IMR-90 (cell line): ENCODE results near the gene FAM131B. TPM values are rescaled to one million over a fixed set of nuclear protein-coding genes. Genes with fewer than 3 reads are reported as not detected.

ENCODE experiments used
- ATAC-seq: fragments of 200-7000 bp; cut with Tn5 transposase; 2 replicates; pipeline ENCODE4 v1.9.1; 2020; ENCODE audit warnings: low read depth, mild to moderate bottlenecking, moderate library complexity
- BruUV-seq: library from RNA; stranded (reverse); fragments of 400-500 nt; replicated peaks from 2 replicates; lab custom pipeline; 2021; lab: Mats Ljungman, UMichigan
- CTCF ChIA-PET: fragments of 300-600 bp; formaldehyde crosslinking; extraction: SDS; loops from one replicate; lab custom pipeline; 2021; ENCODE audit warnings: antibody characterized with exemption; lab: Yijun Ruan, JAX
- POLR2A ChIA-PET: fragments of 300-600 bp; sonication (Branson Sonifier 250); formaldehyde crosslinking; loops from one replicate; lab custom pipeline; 2022; ENCODE audit warnings: antibody characterized with exemption; ENCODE audit not compliant: unreplicated experiment; lab: Charles Lee
- DNase-seq: peaks from one replicate; pipeline ENCODE4 v3.0.0; 2013
- H2AFZ ChIP-seq: replicated peaks from 2 replicates; pipeline ENCODE3; 2013; ENCODE audit warnings: low read length, mild to moderate bottlenecking; ENCODE audit not compliant: poor library complexity
- H2AK5ac ChIP-seq: 2 replicates; pipeline ENCODE4 v1.6.1; 2013; ENCODE audit warnings: low read depth, low read length, inconsistent platforms
- H2AK9ac ChIP-seq: replicated peaks from 2 replicates; pipeline ENCODE3; 2013; ENCODE audit warnings: mild to moderate bottlenecking, low read depth, low read length, moderate library complexity; ENCODE audit not compliant: poor library complexity
- H2BK120ac ChIP-seq: 2 replicates; pipeline ENCODE4 v1.6.1; 2013; ENCODE audit warnings: low read depth, low read length, inconsistent platforms
- H2BK15ac ChIP-seq: 3 replicates; pipeline ENCODE4 v1.6.1; 2013; ENCODE audit warnings: low read depth, low read length, inconsistent platforms
- H2BK20ac ChIP-seq: 2 replicates; pipeline ENCODE4 v1.6.1; 2013; ENCODE audit warnings: low read depth, mild to moderate bottlenecking, inconsistent platforms, low read length, moderate library complexity
- H2BK5ac ChIP-seq: 2 replicates; pipeline ENCODE4 v1.6.1; 2013; ENCODE audit warnings: mild to moderate bottlenecking, low read depth, low read length, inconsistent platforms; ENCODE audit not compliant: poor library complexity, severe bottlenecking
- H3K14ac ChIP-seq: replicated peaks from 2 replicates; pipeline ENCODE4 v1.6.1; 2013; ENCODE audit warnings: low read depth, low read length, inconsistent platforms
- H3K18ac ChIP-seq: 2 replicates; pipeline ENCODE4 v1.6.1; 2013; ENCODE audit warnings: low read depth, low read length, control low read depth
- H3K23ac ChIP-seq: 2 replicates; pipeline ENCODE4 v1.6.1; 2013; ENCODE audit warnings: low read depth, low read length, inconsistent platforms
- H3K27ac ChIP-seq: 2 replicates; pipeline ENCODE4 v1.5.1; 2013; ENCODE audit warnings: mild to moderate bottlenecking, control low read depth, low read length; ENCODE audit not compliant: insufficient read depth
- H3K27me3 ChIP-seq: 2 replicates; pipeline ENCODE4 v1.6.1; 2013; ENCODE audit warnings: low read length; ENCODE audit not compliant: control insufficient read depth, insufficient read depth
- H3K36me3 ChIP-seq: 2 replicates; pipeline ENCODE4 v1.6.1; 2013; ENCODE audit warnings: low read length, mixed read lengths; ENCODE audit not compliant: control insufficient read depth, insufficient read depth
- H3K4ac ChIP-seq: 2 replicates; pipeline ENCODE4 v1.6.1; 2013; ENCODE audit warnings: low read depth, low read length, inconsistent platforms
- H3K4me1 ChIP-seq: 2 replicates; pipeline ENCODE4 v1.6.1; 2013; ENCODE audit warnings: low read length, mixed read lengths; ENCODE audit not compliant: control insufficient read depth, insufficient read depth
- H3K4me2 ChIP-seq: 2 replicates; pipeline ENCODE4 v1.6.1; 2013; ENCODE audit warnings: low read depth, mild to moderate bottlenecking, control low read depth, low read length, moderate library complexity
- H3K4me3 ChIP-seq: 2 replicates; pipeline ENCODE4 v1.5.1; 2013; ENCODE audit warnings: low read depth, mild to moderate bottlenecking, control low read depth, low read length, moderate library complexity; ENCODE audit not compliant: insufficient read depth
- H3K56ac ChIP-seq: 2 replicates; pipeline ENCODE4 v1.6.1; 2013; ENCODE audit warnings: low read length, inconsistent platforms; ENCODE audit not compliant: insufficient read depth; ENCODE audit errors: extremely low read depth
- H3K79me1 ChIP-seq, 2 experiments: 2 replicates each; pipeline ENCODE4 v1.6.1; 2013; ENCODE audit warnings: low read length in 2 of 2, inconsistent platforms in 1 of 2, low read depth in 1 of 2
- H3K9ac ChIP-seq: 2 replicates; pipeline ENCODE4 v1.6.1; 2013; ENCODE audit warnings: low read depth, low read length, control low read depth
- H3K9me1 ChIP-seq: 2 replicates; pipeline ENCODE4 v1.6.1; 2013; ENCODE audit warnings: low read length, inconsistent platforms; ENCODE audit not compliant: insufficient read depth
- H3K9me3 ChIP-seq: 2 replicates; pipeline ENCODE4 v1.6.1; 2013; ENCODE audit warnings: low read length; ENCODE audit not compliant: control insufficient read depth, insufficient read depth
- H4K20me1 ChIP-seq: 2 replicates; pipeline ENCODE4 v1.6.1; 2013; ENCODE audit warnings: low read length, inconsistent platforms; ENCODE audit not compliant: insufficient read depth
- H4K5ac ChIP-seq: 2 replicates; pipeline ENCODE4 v1.6.1; 2013; ENCODE audit warnings: mild to moderate bottlenecking, low read depth, low read length, control low read depth
- H4K8ac ChIP-seq, 2 experiments: 2 replicates each; pipeline ENCODE4 v1.6.1; 2013; ENCODE audit warnings: low read depth in 2 of 2, low read length in 2 of 2, control low read depth in 1 of 2, inconsistent platforms in 1 of 2
- H4K91ac ChIP-seq: 2 replicates; pipeline ENCODE4 v1.6.1; 2013; ENCODE audit warnings: low read depth, low read length, inconsistent platforms; ENCODE audit not compliant: insufficient read depth
- BHLHE40 ChIP-seq: fragments of 150-350 bp; IDR thresholded peaks from 2 replicates; pipeline ENCODE4 v1.6.1; 2016; ENCODE audit warnings: mild to moderate bottlenecking, low read depth, low read length
- CEBPB ChIP-seq: IDR thresholded peaks from 2 replicates; pipeline ENCODE4 v1.6.1; 2012; ENCODE audit warnings: low read depth, low read length, improper control_type of control experiment
- FOS ChIP-seq: fragments of 150-350 bp; IDR thresholded peaks from 2 replicates; pipeline ENCODE4 v1.6.1; 2016; ENCODE audit warnings: low read depth, low read length
- MAZ ChIP-seq: IDR thresholded peaks from 2 replicates; pipeline ENCODE4 v1.6.1; 2012; ENCODE audit warnings: low read depth, mild to moderate bottlenecking, low read length, improper control_type of control experiment, moderate library complexity, borderline replicate concordance
- NFE2L2 ChIP-seq: fragments of 150-350 bp; IDR thresholded peaks from 2 replicates; pipeline ENCODE4 v1.6.1; 2016; ENCODE audit warnings: low read depth, mild to moderate bottlenecking, low read length
- POLR2A ChIP-seq: IDR thresholded peaks from 2 replicates; pipeline ENCODE4 v1.6.1; 2012; ENCODE audit warnings: mild to moderate bottlenecking, low read depth, low read length
- RAD21 ChIP-seq: IDR thresholded peaks from 2 replicates; pipeline ENCODE4 v1.6.1; 2012; ENCODE audit warnings: low read length, improper control_type of control experiment
- WGBS, 2 experiments: methylation state at CpG; one replicate each; pipeline versions ENCODE4 v1.1.5 to v1.1.7; 2013; ENCODE audit warnings: missing lambda C conversion rate in 2 of 2; ENCODE audit not compliant: insufficient read length in 1 of 2; ENCODE audit errors: extremely low coverage in 2 of 2; 5-methylcytosine and 5-hydroxymethylcytosine counted together
- dilution Hi-C: fragments of 300-500 bp; cut with HindIII; formaldehyde crosslinking; loops from one replicate; pipeline ENCODE4 v1.14.3; 2018; ENCODE audit warnings: low sequenced_read_pairs; ENCODE audit not compliant: unreplicated experiment
- in situ Hi-C: fragments of 300-500 bp; cut with MboI; formaldehyde crosslinking; loops from 3 replicates; pipeline ENCODE4 v1.14.3; 2019; ENCODE audit warnings: low sequenced_read_pairs, inconsistent platforms, mixed read lengths
- intact Hi-C: fragments of 100-400 bp; cut with micrococcal nuclease; formaldehyde crosslinking; loops from 2 replicates; pipeline ENCODE4 v1.10.0; 2022
- polyA plus RNA-seq, 3 experiments: library from polyadenylated mRNA; depleted of rRNA; stranded (reverse); fragments of >200 nt; gene quantifications; 2 replicates each; pipeline ENCODE4 v1.2.3, GENCODE V29; 2012; ENCODE audit warnings: low replicate concordance in 1 of 3
- total RNA-seq: library from RNA; depleted of rRNA; stranded (reverse); fragments of >200 nt; gene quantifications from 2 replicates; pipeline ENCODE4 v1.2.3, GENCODE V29; 2012
- TF ChIP-seq, protein P1 (sequence below): conservative IDR thresholded peaks from 2 replicates; pipeline ENCODE4 v1.5.1; 2012; ENCODE audit warnings: mild to moderate bottlenecking, low read depth, low read length, improper control_type of control experiment

The FAM131B gene
- total and polyA plus RNA-seq, 2 of the 4 experiments (the other 2 are of a cell fraction): 3.4 to 4.3 TPM

GRCh38 chr7:143380646-143381426 lies 18.3 kb upstream of the FAM131B start, which contains the start of gene ZYX:
ZYX (plus strand) TSS chr7:143381345; CDS start chr7:143381572, 227 bp downstream.
- peak within 1 kb of the TSS; percentile 93 to 98 for H4K8ac ChIP-seq
- peak within 1 kb of the TSS; percentile 91 for H4K91ac ChIP-seq
- H2AFZ ChIP-seq: peak within 1 kb of the TSS; percentile 80
- H4K5ac ChIP-seq: peak within 1 kb of the TSS; percentile 85
- peaks cover 32% of the 10 kb centered on the region for H3K36me3 ChIP-seq
- H2BK120ac ChIP-seq: peak within 1 kb of the TSS; percentile 89
- POLR2A ChIA-PET: interaction anchor here (0.6 kb wide), 1 partner anchor 54 kb away, joined by 3 read pairs; no protein-coding TSS in a partner anchor
- in situ Hi-C loops (no loop called here), dilution Hi-C loops (no loop called here), intact Hi-C loops (loop anchor here (1.0 to 5.0 kb wide), 3 partner anchors 93 to 819 kb away; partner anchors contain the start of gene CASP2)
- H3K23ac ChIP-seq: peak within 1 kb of the TSS; percentile 91
- H2AK5ac ChIP-seq: peak within 1 kb of the TSS; percentile 85
- peak within 1 kb of the TSS; percentile 97 for H3K14ac ChIP-seq
- peaks cover 23% of the 10 kb centered on the region for H3K9me1 ChIP-seq
- H3K9ac ChIP-seq: peak within 1 kb of the TSS; percentile 98
- H3K27me3 ChIP-seq: no peaks in the 10 kb centered on the region
- no TSS peak for BruUV-seq
- peak within 1 kb of the TSS; percentile 98 for H2AK9ac ChIP-seq
- peak within 1 kb of the TSS; percentile 96 for H3K4ac ChIP-seq
- peak within 1 kb of the TSS; percentile 78 for H3K18ac ChIP-seq
- ATAC-seq (peak; percentile 80), DNase-seq (peak; percentile 95)
- no peaks in the 10 kb centered on the region for H3K9me3 ChIP-seq
- H2BK5ac ChIP-seq: peak within 1 kb of the TSS; percentile 96
- H3K56ac ChIP-seq: peak within 1 kb of the TSS; percentile 99
- H3K4me3 ChIP-seq: peak within 1 kb of the TSS; percentile 68
- TF ChIP-seq RAD21 (no peak), FOS (peak; percentile 75), POLR2A (peak; percentile 92), CEBPB (no peak), NFE2L2 (no peak), MAZ (peak; percentile 93), BHLHE40 (peak; percentile 46; the same call in 1 of the 2 replicates)
- TF ChIP-seq, protein P1, sequence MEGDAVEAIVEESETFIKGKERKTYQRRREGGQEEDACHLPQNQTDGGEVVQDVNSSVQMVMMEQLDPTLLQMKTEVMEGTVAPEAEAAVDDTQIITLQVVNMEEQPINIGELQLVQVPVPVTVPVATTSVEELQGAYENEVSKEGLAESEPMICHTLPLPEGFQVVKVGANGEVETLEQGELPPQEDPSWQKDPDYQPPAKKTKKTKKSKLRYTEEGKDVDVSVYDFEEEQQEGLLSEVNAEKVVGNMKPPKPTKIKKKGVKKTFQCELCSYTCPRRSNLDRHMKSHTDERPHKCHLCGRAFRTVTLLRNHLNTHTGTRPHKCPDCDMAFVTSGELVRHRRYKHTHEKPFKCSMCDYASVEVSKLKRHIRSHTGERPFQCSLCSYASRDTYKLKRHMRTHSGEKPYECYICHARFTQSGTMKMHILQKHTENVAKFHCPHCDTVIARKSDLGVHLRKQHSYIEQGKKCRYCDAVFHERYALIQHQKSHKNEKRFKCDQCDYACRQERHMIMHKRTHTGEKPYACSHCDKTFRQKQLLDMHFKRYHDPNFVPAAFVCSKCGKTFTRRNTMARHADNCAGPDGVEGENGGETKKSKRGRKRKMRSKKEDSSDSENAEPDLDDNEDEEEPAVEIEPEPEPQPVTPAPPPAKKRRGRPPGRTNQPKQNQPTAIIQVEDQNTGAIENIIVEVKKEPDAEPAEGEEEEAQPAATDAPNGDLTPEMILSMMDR: no peak
- H3K4me1 ChIP-seq: peaks cover 26% of the 10 kb centered on the region
- peaks cover 41% of the 10 kb centered on the region for H4K20me1 ChIP-seq
- H3K79me1 ChIP-seq: peaks cover 9 to 51% of the 10 kb centered on the region in 2 experiments; a peak in 3 of 4 replicates
- peak within 1 kb of the TSS; percentile 100 for H3K27ac ChIP-seq
- WGBS, 2 experiments: no CpG with 5 or more reads among the region's 72 CpGs
- CTCF ChIA-PET: interaction anchor here (0.6 to 2.1 kb wide), 9 partner anchors 11 to 1012 kb away, joined by 3 to 12 read pairs (median 5); partner anchors contain the start of genes FAM131B and GSTK1
- peak within 1 kb of the TSS; percentile 93 for H3K4me2 ChIP-seq
- no peak within 1 kb of the TSS for H2BK20ac ChIP-seq
- peak within 1 kb of the TSS; percentile 62; the same call in 2 of the 3 replicates for H2BK15ac ChIP-seq
